H1 (cell line): Measurements from ENCODE around the gene CRABP1. TPM values are rescaled to one million over a fixed set of nuclear protein-coding genes. Genes with fewer than 3 reads are reported as not detected.

ENCODE experiments used
- CTCF ChIA-PET: fragments of 300-600 bp; sonication (Branson Sonifier 250); formaldehyde crosslinking; loops from one replicate; lab custom pipeline; 2021; ENCODE audit not compliant: partially characterized antibody; lab: Charles Lee
- POLR2A ChIA-PET: fragments of 300-600 bp; sonication (Branson Sonifier 250); formaldehyde crosslinking; loops from one replicate; lab custom pipeline; 2021; ENCODE audit warnings: inconsistent platforms; ENCODE audit not compliant: partially characterized antibody; lab: Charles Lee
- DNase-seq, 2 experiments: peaks; one replicate each; pipeline versions ENCODE4 v3.0.0 to v3.0.0-alpha.2; 2010 to 2022; ENCODE audit warnings: low spot score in 2 of 2, low read depth in 1 of 2, mixed read lengths in 1 of 2
- FAIRE-seq: peaks from 2 replicates; lab custom pipeline; 2011; peaks lifted over from hg19 to GRCh38; lab: Jason Lieb, UNC
- H2AFZ ChIP-seq: 2 replicates; pipeline ENCODE4 v1.8.1; 2012; ENCODE audit warnings: low read length, inconsistent platforms
- H2AK5ac ChIP-seq: 2 replicates; pipeline ENCODE4 v1.6.1; 2013; ENCODE audit warnings: low read depth, low read length
- H2BK120ac ChIP-seq: replicated peaks from 2 replicates; pipeline ENCODE3; 2013; ENCODE audit warnings: low read depth, low read length, inconsistent platforms
- H2BK12ac ChIP-seq: 2 replicates; pipeline ENCODE4 v1.6.1; 2013; ENCODE audit warnings: low read depth, low read length
- H2BK15ac ChIP-seq: 2 replicates; pipeline ENCODE4 v1.6.1; 2013; ENCODE audit warnings: low read length
- H2BK20ac ChIP-seq: 2 replicates; pipeline ENCODE4 v1.6.1; 2013; ENCODE audit warnings: low read length
- H2BK5ac ChIP-seq: 2 replicates; pipeline ENCODE4 v1.6.1; 2013; ENCODE audit warnings: low read depth, low read length
- H3K14ac ChIP-seq: 2 replicates; pipeline ENCODE4 v1.6.1; 2013; ENCODE audit warnings: inconsistent platforms; ENCODE audit not compliant: insufficient read length
- H3K18ac ChIP-seq: 2 replicates; pipeline ENCODE4 v1.6.1; 2013; ENCODE audit warnings: low read length; ENCODE audit errors: extremely low read depth
- H3K23ac ChIP-seq: 2 replicates; pipeline ENCODE4 v1.6.1; 2013; ENCODE audit warnings: inconsistent platforms; ENCODE audit not compliant: insufficient read length
- H3K23me2 ChIP-seq: 2 replicates; pipeline ENCODE4 v1.6.1; 2013; ENCODE audit warnings: low read depth, low read length
- H3K27ac ChIP-seq: 2 replicates; pipeline ENCODE4 v1.6.1; 2011; ENCODE audit warnings: low read depth, low read length, inconsistent platforms
- H3K27me3 ChIP-seq, 4 experiments: replicated peaks in 1 of 4; 1 replicate in 1 of 4; 2 replicates in 3 of 4; pipeline versions ENCODE4 v1.6.1 to v1.8.1; 2011 to 2013; ENCODE audit warnings: low read length in 3 of 4, mild to moderate bottlenecking in 3 of 4, inconsistent platforms in 2 of 4, mixed read lengths in 2 of 4, moderate library complexity in 1 of 4; ENCODE audit not compliant: control insufficient read depth in 3 of 4, insufficient read depth in 3 of 4; ENCODE audit errors: extremely low read depth in 1 of 4
- H3K36me3 ChIP-seq, 4 experiments: 2 replicates each; pipeline versions ENCODE4 v1.6.1 to v1.8.1; 2011 to 2013; ENCODE audit warnings: mild to moderate bottlenecking in 4 of 4, low read length in 3 of 4, moderate library complexity in 2 of 4, control low read depth in 1 of 4, inconsistent platforms in 1 of 4; ENCODE audit not compliant: insufficient read depth in 4 of 4, control insufficient read depth in 2 of 4
- H3K4ac ChIP-seq: replicated peaks from 2 replicates; pipeline ENCODE3; 2013; ENCODE audit warnings: low read length, low read depth, mixed read lengths, inconsistent platforms; ENCODE audit not compliant: insufficient read length
- H3K4me1 ChIP-seq, 4 experiments: replicated peaks in 1 of 4; 1 replicate in 1 of 4; 2 replicates in 3 of 4; pipeline versions ENCODE4 v1.6.1 to v1.8.1; 2011 to 2013; ENCODE audit warnings: low read length in 3 of 4, inconsistent platforms in 2 of 4, mixed read lengths in 1 of 4; ENCODE audit not compliant: insufficient read depth in 4 of 4, control insufficient read depth in 3 of 4
- H3K4me2 ChIP-seq, 2 experiments: 2 replicates each; pipeline versions ENCODE4 v1.6.1 to v1.8.1; 2011 to 2013; ENCODE audit warnings: low read depth in 2 of 2, low read length in 2 of 2, control low read depth in 1 of 2, inconsistent platforms in 1 of 2, mild to moderate bottlenecking in 1 of 2; ENCODE audit not compliant: insufficient read depth in 1 of 2
- H3K4me3 ChIP-seq, 4 experiments: fragments of 200-600, 300-600 bp in 1 of 4; sonication (generic), shearing (Covaris generic), sonication (Bioruptor Twin) in 1 of 4; 2 replicates each; pipeline versions ENCODE4 v1.5.1 to v1.8.1; 2011 to 2016; ENCODE audit warnings: low read length in 4 of 4, low read depth in 3 of 4, control low read depth in 2 of 4, inconsistent platforms in 2 of 4, mild to moderate bottlenecking in 2 of 4, mixed read lengths in 1 of 4, moderate library complexity in 1 of 4; ENCODE audit not compliant: insufficient read depth in 2 of 4; ENCODE audit errors: extremely low read depth in 1 of 4
- H3K56ac ChIP-seq: replicated peaks from 2 replicates; pipeline ENCODE3; 2013; ENCODE audit warnings: low read depth, mild to moderate bottlenecking, mixed read lengths, low read length, inconsistent platforms; ENCODE audit not compliant: insufficient read length
- H3K79me1 ChIP-seq: 2 replicates; pipeline ENCODE4 v1.6.1; 2013; ENCODE audit warnings: low read depth, low read length, control low read depth
- H3K79me2 ChIP-seq, 2 experiments: 2 replicates each; pipeline versions ENCODE4 v1.6.1 to v1.8.1; 2012 to 2013; ENCODE audit warnings: low read length in 2 of 2, mild to moderate bottlenecking in 2 of 2, inconsistent platforms in 1 of 2; ENCODE audit not compliant: insufficient read depth in 2 of 2, control insufficient read depth in 1 of 2
- H3K9ac ChIP-seq, 4 experiments: replicated peaks in 1 of 4; 1 replicate in 1 of 4; 2 replicates in 3 of 4; pipeline versions ENCODE4 v1.6.1 to v1.8.1; 2011 to 2013; ENCODE audit warnings: low read depth in 3 of 4, low read length in 3 of 4, control low read depth in 2 of 4, mild to moderate bottlenecking in 2 of 4, moderate library complexity in 2 of 4, inconsistent platforms in 1 of 4; ENCODE audit errors: extremely low read depth in 1 of 4
- H3K9me3 ChIP-seq, 2 experiments: 2 replicates each; pipeline versions ENCODE4 v1.6.1 to v1.8.1; 2012 to 2013; ENCODE audit warnings: mild to moderate bottlenecking in 2 of 2, moderate library complexity in 2 of 2, control low read depth in 1 of 2, inconsistent platforms in 1 of 2, low read depth in 1 of 2, low read length in 1 of 2, mixed read lengths in 1 of 2; ENCODE audit not compliant: insufficient read depth in 2 of 2
- H4K20me1 ChIP-seq, 2 experiments: replicated peaks in 1 of 2; 2 replicates each; pipeline versions ENCODE3 to v1.8.1; 2011 to 2013; ENCODE audit warnings: inconsistent platforms in 2 of 2, low read length in 2 of 2, mild to moderate bottlenecking in 1 of 2; ENCODE audit not compliant: insufficient read depth in 2 of 2, control insufficient read depth in 1 of 2
- H4K5ac ChIP-seq: 2 replicates; pipeline ENCODE4 v1.6.1; 2013; ENCODE audit warnings: low read length, low read depth, mixed read lengths, inconsistent platforms; ENCODE audit not compliant: insufficient read length
- H4K8ac ChIP-seq: 2 replicates; pipeline ENCODE4 v1.8.0; 2013; ENCODE audit warnings: mild to moderate bottlenecking, moderate library complexity, low read length, inconsistent platforms; ENCODE audit not compliant: insufficient read depth; ENCODE audit errors: extremely low read depth
- H4K91ac ChIP-seq: replicated peaks from 2 replicates; pipeline ENCODE3; 2013; ENCODE audit warnings: low read length, mixed read lengths, inconsistent platforms; ENCODE audit not compliant: insufficient read length
- ATF2 ChIP-seq: IDR thresholded peaks from 2 replicates; pipeline ENCODE4 v1.6.1; 2012; ENCODE audit warnings: low read length, inconsistent platforms
- CTCF ChIP-seq, 3 experiments: IDR thresholded peaks; 1 replicate in 2 of 3; 2 replicates in 1 of 3; pipeline versions ENCODE4 v1.5.1 to v1.6.1; 2011; ENCODE audit warnings: low read length in 3 of 3, mild to moderate bottlenecking in 3 of 3, inconsistent platforms in 2 of 3, low read depth in 1 of 3, moderate library complexity in 1 of 3; ENCODE audit not compliant: insufficient read depth in 1 of 3; ENCODE audit errors: control extremely low read depth in 1 of 3
- JUN ChIP-seq: IDR thresholded peaks from 2 replicates; pipeline ENCODE4 v1.6.1; 2011; ENCODE audit warnings: low read depth, mild to moderate bottlenecking, improper control_type of control experiment, low read length
- NANOG ChIP-seq: IDR thresholded peaks from 2 replicates; pipeline ENCODE4 v1.6.1; 2011; ENCODE audit warnings: low read length, low read depth, mild to moderate bottlenecking, inconsistent platforms; ENCODE audit not compliant: insufficient read depth, poor library complexity, severe bottlenecking
- RXRA ChIP-seq: IDR thresholded peaks from 2 replicates; pipeline ENCODE4 v1.6.1; 2011; ENCODE audit warnings: low read depth, mild to moderate bottlenecking, low read length, moderate library complexity; ENCODE audit not compliant: insufficient read depth
- SIRT6 ChIP-seq: IDR thresholded peaks from one replicate; pipeline ENCODE4 v1.7.1; 2012; ENCODE audit warnings: low read length, inconsistent platforms
- SP4 ChIP-seq: IDR thresholded peaks from 2 replicates; pipeline ENCODE4 v1.6.1; 2012; ENCODE audit warnings: low read length, inconsistent platforms
- TEAD4 ChIP-seq: IDR thresholded peaks from 2 replicates; pipeline ENCODE4 v1.6.1; 2012; ENCODE audit warnings: low read depth, low read length, inconsistent platforms, mixed read lengths
- WGBS, 2 experiments: shearing (Covaris generic) in 1 of 2; methylation state at CpG; one replicate each; pipeline versions ENCODE4 v1.1.6 to v1.1.7; 2013 to 2015; ENCODE audit warnings: low lambda C conversion rate in 2 of 2, mixed read lengths in 2 of 2, inconsistent platforms in 1 of 2, low coverage in 1 of 2, missing lambda C conversion rate in 1 of 2; ENCODE audit not compliant: insufficient replicate concordance in 2 of 2, insufficient coverage in 1 of 2, insufficient read length in 1 of 2; ENCODE audit errors: extremely low coverage in 1 of 2, missing lambda C conversion rate in 1 of 2; 5-methylcytosine and 5-hydroxymethylcytosine counted together
- polyA plus RNA-seq, 7 experiments: library from polyadenylated mRNA; depleted of rRNA in 3 of 7; stranded (reverse) in 5 of 7; unstranded in 2 of 7; fragments of >200 nt in 5 of 7; fragments of 200-250 nt in 2 of 7; gene quantifications; 1 replicate in 5 of 7; 2 replicates in 1 of 7; 4 replicates in 1 of 7; pipeline versions ENCODE4 v1.2.1 to v1.2.3, GENCODE V29; 2011 to 2013; ENCODE audit warnings: missing spikeins in 2 of 7, mixed read lengths in 2 of 7
- total RNA-seq: library from RNA; stranded (reverse); fragmentation: NEBNext Ultra II Directional; extraction: Animal tissue kit (Norgen Biotek cat#: 25700); gene quantifications from 2 replicates; pipeline ENCODE4 v1.2.1, GENCODE V29; 2021

The CRABP1 gene
- total and polyA plus RNA-seq, 2 of the 8 experiments (the other 6 are each of a cell fraction or from before 2014, with no cell fraction given) = 385 to 655 TPM

GRCh38 chr15:78345396-78346125 lies 5.4 kb downstream of the CRABP1 start:
- Histone ChIP-seq H4K5ac (no peak overlapping the region), H4K8ac (no peak overlapping the region), H2BK15ac (no peak overlapping the region), H3K23me2 (peaks cover 8% of the 10 kb centered on the region), H3K4me2 (no peak overlapping the region), H2BK20ac (no peak overlapping the region), H3K56ac (no peak overlapping the region), H3K27ac (no peak overlapping the region), H3K4me1 (peaks cover 0 to 9% (median 5%) of the 10 kb centered on the region in 4 experiments; a peak in 4 of 7 replicates), H2BK12ac (no peak overlapping the region), H3K4ac (no peak overlapping the region), H3K14ac (no peak overlapping the region), H4K20me1 (no peaks in the 10 kb centered on the region), H2BK120ac (no peak overlapping the region), H3K4me3 (no peak overlapping the region), H3K27me3 (peaks cover 0 to 8% (median 4%) of the 10 kb centered on the region in 4 experiments; a peak in 4 of 7 replicates), H4K91ac (no peak overlapping the region), H3K79me2 (peaks cover 0 to 9% of the 10 kb centered on the region in 2 experiments; a peak in 1 of 4 replicates), H3K79me1 (no peaks in the 10 kb centered on the region), H3K18ac (no peak overlapping the region), H3K23ac (no peak overlapping the region), H2BK5ac (no peak overlapping the region), H3K9ac (no peak overlapping the region), H3K36me3 (peaks cover 7 to 53% (median 31%) of the 10 kb centered on the region in 4 experiments; a peak in 7 of 8 replicates), H2AK5ac (no peak overlapping the region), H3K9me3 (no peaks in the 10 kb centered on the region), H2AFZ (no peak overlapping the region)
- 89% methylated on average over 9 of the region's 9 CpGs; no CpG with 5 or more reads in 1 of the 2 experiments for WGBS, 2 experiments
- POLR2A ChIA-PET = interaction anchor here (0.8 to 1.7 kb wide), 4 partner anchors 13 to 44 kb away, joined by 3 to 4 read pairs (median 3); no protein-coding TSS in a partner anchor
- CTCF ChIA-PET = interaction anchor here (0.6 to 2.3 kb wide), 5 partner anchors 13 to 77 kb away, joined by 3 to 7 read pairs (median 4); no protein-coding TSS in a partner anchor
- FAIRE-seq = no peak
- no peak for DNase-seq
- TF ChIP-seq SIRT6 (no peak), CTCF (IDR thresholded peaks at IDR 0.05; ENCODE audit: control extremely low read depth in 1 of 3, insufficient read depth in 1 of 3, low read depth in 1 of 3, low read length in 3 of 3) (no peak), RXRA (no peak), JUN (no peak), NANOG (no peak), ATF2 (no peak), TEAD4 (no peak), SP4 (no peak)
